IMR-90 (cell line): Measurements from ENCODE around the gene IGFBP5. TPM values are rescaled to one million over a fixed set of nuclear protein-coding genes. Genes with fewer than 3 reads are reported as not detected.

ENCODE experiments used
- ATAC-seq: fragments of 200-7000 bp; cut with Tn5 transposase; 2 replicates; pipeline ENCODE4 v1.9.1; 2020; ENCODE audit warnings: low read depth, mild to moderate bottlenecking, moderate library complexity
- BruUV-seq: library from RNA; stranded (reverse); fragments of 400-500 nt; replicated peaks from 2 replicates; lab custom pipeline; 2021; lab: Mats Ljungman, UMichigan
- CTCF ChIA-PET: fragments of 300-600 bp; formaldehyde crosslinking; extraction: SDS; loops from one replicate; lab custom pipeline; 2021; ENCODE audit warnings: antibody characterized with exemption; lab: Yijun Ruan, JAX
- POLR2A ChIA-PET: fragments of 300-600 bp; sonication (Branson Sonifier 250); formaldehyde crosslinking; loops from one replicate; lab custom pipeline; 2022; ENCODE audit warnings: antibody characterized with exemption; ENCODE audit not compliant: unreplicated experiment; lab: Charles Lee
- DNase-seq: peaks from one replicate; pipeline ENCODE4 v3.0.0; 2013
- H2AFZ ChIP-seq: replicated peaks from 2 replicates; pipeline ENCODE3; 2013; ENCODE audit warnings: low read length, mild to moderate bottlenecking; ENCODE audit not compliant: poor library complexity
- H2AK5ac ChIP-seq: 2 replicates; pipeline ENCODE4 v1.6.1; 2013; ENCODE audit warnings: low read depth, low read length, inconsistent platforms
- H2AK9ac ChIP-seq: replicated peaks from 2 replicates; pipeline ENCODE3; 2013; ENCODE audit warnings: mild to moderate bottlenecking, low read depth, low read length, moderate library complexity; ENCODE audit not compliant: poor library complexity
- H2BK120ac ChIP-seq: 2 replicates; pipeline ENCODE4 v1.6.1; 2013; ENCODE audit warnings: low read depth, low read length, inconsistent platforms
- H2BK15ac ChIP-seq: 3 replicates; pipeline ENCODE4 v1.6.1; 2013; ENCODE audit warnings: low read depth, low read length, inconsistent platforms
- H2BK20ac ChIP-seq: 2 replicates; pipeline ENCODE4 v1.6.1; 2013; ENCODE audit warnings: low read depth, mild to moderate bottlenecking, inconsistent platforms, low read length, moderate library complexity
- H2BK5ac ChIP-seq: 2 replicates; pipeline ENCODE4 v1.6.1; 2013; ENCODE audit warnings: mild to moderate bottlenecking, low read depth, low read length, inconsistent platforms; ENCODE audit not compliant: poor library complexity, severe bottlenecking
- H3K14ac ChIP-seq: replicated peaks from 2 replicates; pipeline ENCODE4 v1.6.1; 2013; ENCODE audit warnings: low read depth, low read length, inconsistent platforms
- H3K18ac ChIP-seq: 2 replicates; pipeline ENCODE4 v1.6.1; 2013; ENCODE audit warnings: low read depth, low read length, control low read depth
- H3K23ac ChIP-seq: 2 replicates; pipeline ENCODE4 v1.6.1; 2013; ENCODE audit warnings: low read depth, low read length, inconsistent platforms
- H3K27ac ChIP-seq: 2 replicates; pipeline ENCODE4 v1.5.1; 2013; ENCODE audit warnings: mild to moderate bottlenecking, control low read depth, low read length; ENCODE audit not compliant: insufficient read depth
- H3K27me3 ChIP-seq: 2 replicates; pipeline ENCODE4 v1.6.1; 2013; ENCODE audit warnings: low read length; ENCODE audit not compliant: control insufficient read depth, insufficient read depth
- H3K36me3 ChIP-seq: 2 replicates; pipeline ENCODE4 v1.6.1; 2013; ENCODE audit warnings: low read length, mixed read lengths; ENCODE audit not compliant: control insufficient read depth, insufficient read depth
- H3K4ac ChIP-seq: 2 replicates; pipeline ENCODE4 v1.6.1; 2013; ENCODE audit warnings: low read depth, low read length, inconsistent platforms
- H3K4me1 ChIP-seq: 2 replicates; pipeline ENCODE4 v1.6.1; 2013; ENCODE audit warnings: low read length, mixed read lengths; ENCODE audit not compliant: control insufficient read depth, insufficient read depth
- H3K4me2 ChIP-seq: 2 replicates; pipeline ENCODE4 v1.6.1; 2013; ENCODE audit warnings: low read depth, mild to moderate bottlenecking, control low read depth, low read length, moderate library complexity
- H3K4me3 ChIP-seq: 2 replicates; pipeline ENCODE4 v1.5.1; 2013; ENCODE audit warnings: low read depth, mild to moderate bottlenecking, control low read depth, low read length, moderate library complexity; ENCODE audit not compliant: insufficient read depth
- H3K56ac ChIP-seq: 2 replicates; pipeline ENCODE4 v1.6.1; 2013; ENCODE audit warnings: low read length, inconsistent platforms; ENCODE audit not compliant: insufficient read depth; ENCODE audit errors: extremely low read depth
- H3K79me1 ChIP-seq, 2 experiments: 2 replicates each; pipeline ENCODE4 v1.6.1; 2013; ENCODE audit warnings: low read length in 2 of 2, inconsistent platforms in 1 of 2, low read depth in 1 of 2
- H3K9ac ChIP-seq: 2 replicates; pipeline ENCODE4 v1.6.1; 2013; ENCODE audit warnings: low read depth, low read length, control low read depth
- H3K9me1 ChIP-seq: 2 replicates; pipeline ENCODE4 v1.6.1; 2013; ENCODE audit warnings: low read length, inconsistent platforms; ENCODE audit not compliant: insufficient read depth
- H3K9me3 ChIP-seq: 2 replicates; pipeline ENCODE4 v1.6.1; 2013; ENCODE audit warnings: low read length; ENCODE audit not compliant: control insufficient read depth, insufficient read depth
- H4K20me1 ChIP-seq: 2 replicates; pipeline ENCODE4 v1.6.1; 2013; ENCODE audit warnings: low read length, inconsistent platforms; ENCODE audit not compliant: insufficient read depth
- H4K5ac ChIP-seq: 2 replicates; pipeline ENCODE4 v1.6.1; 2013; ENCODE audit warnings: mild to moderate bottlenecking, low read depth, low read length, control low read depth
- H4K8ac ChIP-seq, 2 experiments: 2 replicates each; pipeline ENCODE4 v1.6.1; 2013; ENCODE audit warnings: low read depth in 2 of 2, low read length in 2 of 2, control low read depth in 1 of 2, inconsistent platforms in 1 of 2
- H4K91ac ChIP-seq: 2 replicates; pipeline ENCODE4 v1.6.1; 2013; ENCODE audit warnings: low read depth, low read length, inconsistent platforms; ENCODE audit not compliant: insufficient read depth
- CTCF ChIP-seq: conservative IDR thresholded peaks from 2 replicates; pipeline ENCODE4 v1.5.1; 2012; ENCODE audit warnings: mild to moderate bottlenecking, low read depth, low read length, improper control_type of control experiment
- NFE2L2 ChIP-seq: fragments of 150-350 bp; IDR thresholded peaks from 2 replicates; pipeline ENCODE4 v1.6.1; 2016; ENCODE audit warnings: low read depth, mild to moderate bottlenecking, low read length
- RAD21 ChIP-seq: IDR thresholded peaks from 2 replicates; pipeline ENCODE4 v1.6.1; 2012; ENCODE audit warnings: low read length, improper control_type of control experiment
- SMC3 ChIP-seq: fragments of 150-350 bp; IDR thresholded peaks from 2 replicates; pipeline ENCODE4 v1.6.1; 2016; ENCODE audit warnings: low read depth, mild to moderate bottlenecking, antibody characterized with exemption, low read length, moderate library complexity
- whole genome bisulfite sequencing, 2 experiments: methylation state at CpG; one replicate each; pipeline versions ENCODE4 v1.1.5 to v1.1.7; 2013; ENCODE audit warnings: missing lambda C conversion rate in 2 of 2; ENCODE audit not compliant: insufficient read length in 1 of 2; ENCODE audit errors: extremely low coverage in 2 of 2; 5-methylcytosine and 5-hydroxymethylcytosine counted together
- dilution Hi-C: fragments of 300-500 bp; cut with HindIII; formaldehyde crosslinking; loops from one replicate; pipeline ENCODE4 v1.14.3; 2018; ENCODE audit warnings: low sequenced_read_pairs; ENCODE audit not compliant: unreplicated experiment
- in situ Hi-C: fragments of 300-500 bp; cut with MboI; formaldehyde crosslinking; loops from 3 replicates; pipeline ENCODE4 v1.14.3; 2019; ENCODE audit warnings: low sequenced_read_pairs, inconsistent platforms, mixed read lengths
- intact Hi-C: fragments of 100-400 bp; cut with micrococcal nuclease; formaldehyde crosslinking; loops from 2 replicates; pipeline ENCODE4 v1.10.0; 2022
- polyA plus RNA-seq, 3 experiments: library from polyadenylated mRNA; depleted of rRNA; stranded (reverse); fragments of >200 nt; gene quantifications; 2 replicates each; pipeline ENCODE4 v1.2.3, GENCODE V29; 2012; ENCODE audit warnings: low replicate concordance in 1 of 3
- total RNA-seq: library from RNA; depleted of rRNA; stranded (reverse); fragments of >200 nt; gene quantifications from 2 replicates; pipeline ENCODE4 v1.2.3, GENCODE V29; 2012

The IGFBP5 gene
- total and polyA plus RNA-seq, 2 of the 4 experiments (the other 2 are of a cell fraction): 392 to 1,339 TPM

DNA sequence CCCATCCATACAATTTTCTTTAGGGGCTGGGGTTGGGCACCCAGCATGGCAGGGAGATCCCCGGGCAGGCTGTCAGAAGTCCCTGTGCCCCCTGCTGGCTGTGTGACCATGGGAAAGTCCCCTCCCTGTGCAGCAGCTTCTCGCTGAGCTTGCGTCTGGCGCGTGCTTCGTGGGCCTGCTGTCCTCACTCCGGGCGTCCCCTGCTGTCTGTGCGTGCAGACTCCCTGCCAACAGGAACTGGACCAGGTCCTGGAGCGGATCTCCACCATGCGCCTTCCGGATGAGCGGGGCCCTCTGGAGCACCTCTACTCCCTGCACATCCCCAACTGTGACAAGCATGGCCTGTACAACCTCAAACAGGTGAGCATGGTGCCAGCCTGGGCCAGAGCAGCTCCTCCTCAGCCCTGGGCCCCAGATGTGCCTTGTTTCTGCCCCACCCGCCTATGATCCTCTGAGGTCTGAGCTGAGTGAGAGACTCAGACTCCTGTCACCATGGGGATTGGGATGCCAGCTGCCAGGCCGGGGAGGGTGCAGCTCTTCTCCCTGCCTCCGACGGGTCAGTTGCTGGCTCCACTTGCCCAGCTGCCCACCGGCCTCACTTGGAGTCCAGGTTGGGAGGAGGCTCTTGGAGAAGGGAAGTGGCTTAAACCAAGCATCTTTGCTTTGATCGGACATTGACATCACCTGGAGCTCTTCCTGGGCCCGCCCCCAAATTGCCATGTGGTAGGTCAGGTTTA, 33.5 kb downstream of the IGFBP5 start:
- Histone ChIP-seq H4K8ac (no peak overlapping the region), H3K14ac (no peak overlapping the region), H4K91ac (no peak overlapping the region), H3K9ac (no peak overlapping the region), H2BK5ac (no peak overlapping the region), H3K4me3 (no peak overlapping the region), H3K27ac (no peak overlapping the region), H4K20me1 (no peaks in the 10 kb centered on the region), H2BK20ac (no peak overlapping the region), H3K18ac (no peak overlapping the region), H3K4me1 (no peaks in the 10 kb centered on the region; the same call in 1 of the 2 replicates), H2AFZ (no peak overlapping the region), H2BK120ac (no peak overlapping the region), H3K9me1 (no peaks in the 10 kb centered on the region), H3K36me3 (peaks cover 2% of the 10 kb centered on the region; the same call in 1 of the 2 replicates), H4K5ac (no peak overlapping the region), H3K4me2 (no peak overlapping the region), H3K4ac (no peak overlapping the region), H3K79me1 (no peaks in the 10 kb centered on the region), H2AK5ac (no peak overlapping the region), H3K23ac (no peak overlapping the region), H2BK15ac (no peak overlapping the region), H3K9me3 (no peaks in the 10 kb centered on the region), H3K56ac (no peak overlapping the region), H3K27me3 (no peaks in the 10 kb centered on the region; the same call in 1 of the 2 replicates), H2AK9ac (no peak overlapping the region)
- in situ Hi-C loops (loop anchor here (10.0 kb wide), 1 partner anchor 437 kb away; no protein-coding TSS in a partner anchor), dilution Hi-C loops (loop anchor here (25.0 kb wide), 1 partner anchor 150 kb away; no protein-coding TSS in a partner anchor), intact Hi-C loops (loop anchor here (10.0 kb wide), 1 partner anchor 627 kb away; no protein-coding TSS in a partner anchor)
- ChIA-PET CTCF (interaction anchor here (0.9 to 10.0 kb wide), 2 partner anchors 11 to 144 kb away, joined by 5 to 88 read pairs; no protein-coding TSS in a partner anchor), POLR2A (no interaction called here)
- ATAC-seq: no peak
- TF ChIP-seq NFE2L2 (no peak), SMC3 (peak; percentile 45), CTCF (peak; percentile 27; the same call in 1 of the 2 replicates), RAD21 (peak; percentile 40)
- no peak for DNase-seq
- BruUV-seq: no TSS peak
- WGBS, 2 experiments: 83% methylated on average over 9 of the region's 20 CpGs; no CpG with 5 or more reads in 1 of the 2 experiments
